Activated CD8-positive, alpha-beta memory T cell treated with anti-CD3 and anti-CD28 coated beads for 24 hours (primary cell): ENCODE data around the gene C1QL1.

ENCODE experiments used
- DNase-seq: peaks from one replicate; pipeline ENCODE4 v3.0.0-alpha.2; 2020

Gene C1QL1

DNA sequence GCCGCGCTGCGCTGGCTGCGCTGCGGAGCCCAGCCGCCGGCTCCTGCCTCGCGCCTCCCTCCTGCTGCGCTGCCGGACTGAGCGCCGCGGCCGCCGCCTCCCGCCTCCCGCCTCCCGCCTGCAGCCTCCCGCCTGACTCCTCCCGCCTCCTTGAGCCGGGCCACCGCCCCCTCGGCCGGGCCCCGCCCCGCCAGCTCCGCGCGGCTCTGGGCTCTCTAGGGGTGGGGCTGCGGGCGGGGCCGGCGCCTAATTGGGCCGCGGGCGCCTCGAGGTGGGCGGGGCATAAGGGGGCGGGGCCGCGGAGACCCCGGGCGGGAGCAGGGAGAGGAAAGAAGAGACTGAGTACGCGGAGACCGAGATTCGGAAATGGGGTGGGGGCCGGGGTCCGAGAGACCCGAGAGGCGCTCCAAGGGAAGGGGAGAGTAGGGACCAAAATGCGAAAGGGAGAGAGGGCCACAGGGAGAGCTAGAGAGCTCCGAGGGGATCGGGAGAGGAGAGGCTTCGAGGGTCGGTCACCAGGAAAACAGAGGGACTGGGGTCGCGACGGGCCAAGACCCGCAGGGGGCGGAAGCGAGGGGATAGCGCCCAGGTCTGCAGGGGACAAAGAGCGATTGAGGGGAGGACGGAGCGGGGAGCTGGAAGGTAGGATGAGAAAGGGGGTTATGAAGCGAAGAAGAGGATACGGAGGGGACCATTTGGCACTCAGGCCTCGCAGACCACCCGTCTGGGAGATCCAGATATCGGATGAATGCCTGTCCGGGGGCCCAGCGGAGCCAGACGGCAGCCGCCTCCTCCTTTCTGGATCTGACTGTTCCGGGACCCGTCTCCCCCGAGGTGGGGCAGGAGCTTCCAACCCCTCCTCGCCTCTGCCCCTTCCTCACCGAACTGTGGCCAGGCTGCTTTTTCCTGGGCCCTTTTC is at the start of gene C1QL1:
Gene C1QL1, minus strand, starts transcription at position 79 of the 919 bp plus-strand sequence. CDS start 255 bp downstream, outside the sequence.
- peak; percentile 95 for DNase-seq

DNA sequence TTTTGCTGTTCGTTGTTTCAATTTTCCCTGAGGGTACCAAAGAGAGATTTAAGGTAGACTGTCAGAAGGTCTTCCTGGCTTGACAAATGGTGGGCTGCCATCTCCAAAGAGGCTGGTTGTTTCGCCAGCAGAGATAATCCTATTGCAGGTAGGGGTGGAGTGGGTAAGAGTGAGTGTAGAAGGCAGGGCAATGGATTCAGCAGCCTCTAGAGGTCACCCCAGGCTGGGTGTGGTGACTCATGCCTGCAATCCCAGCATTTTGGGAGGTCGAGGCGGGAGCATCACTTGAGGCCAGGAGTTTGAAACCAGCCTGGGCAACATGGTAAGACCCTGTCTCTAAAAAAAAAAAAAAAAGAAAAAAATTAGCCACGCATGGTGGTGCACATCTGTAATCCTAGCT is 48.7 kb upstream of the C1QL1 start:
- DNase-seq = no peak

DNA sequence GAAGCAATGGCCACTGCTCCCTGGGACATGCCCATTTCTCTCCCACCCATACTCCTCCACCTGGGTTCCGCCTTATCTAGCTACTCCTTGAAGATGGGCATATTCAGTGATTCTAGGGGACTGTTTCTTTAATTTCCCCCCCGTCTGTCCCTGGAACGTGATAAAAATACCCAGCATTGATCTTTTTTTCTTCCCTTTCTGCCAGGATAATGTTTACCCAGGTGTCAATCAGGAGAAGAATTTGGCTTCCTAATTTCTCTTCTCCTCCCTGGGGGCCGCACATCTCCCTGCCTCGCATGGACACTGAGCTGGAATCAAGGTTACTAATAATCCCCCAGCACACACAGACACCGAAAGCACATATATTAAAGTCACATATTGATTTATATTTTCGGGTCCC is 48.1 kb upstream of the C1QL1 start:
- DNase-seq = no peak

DNA sequence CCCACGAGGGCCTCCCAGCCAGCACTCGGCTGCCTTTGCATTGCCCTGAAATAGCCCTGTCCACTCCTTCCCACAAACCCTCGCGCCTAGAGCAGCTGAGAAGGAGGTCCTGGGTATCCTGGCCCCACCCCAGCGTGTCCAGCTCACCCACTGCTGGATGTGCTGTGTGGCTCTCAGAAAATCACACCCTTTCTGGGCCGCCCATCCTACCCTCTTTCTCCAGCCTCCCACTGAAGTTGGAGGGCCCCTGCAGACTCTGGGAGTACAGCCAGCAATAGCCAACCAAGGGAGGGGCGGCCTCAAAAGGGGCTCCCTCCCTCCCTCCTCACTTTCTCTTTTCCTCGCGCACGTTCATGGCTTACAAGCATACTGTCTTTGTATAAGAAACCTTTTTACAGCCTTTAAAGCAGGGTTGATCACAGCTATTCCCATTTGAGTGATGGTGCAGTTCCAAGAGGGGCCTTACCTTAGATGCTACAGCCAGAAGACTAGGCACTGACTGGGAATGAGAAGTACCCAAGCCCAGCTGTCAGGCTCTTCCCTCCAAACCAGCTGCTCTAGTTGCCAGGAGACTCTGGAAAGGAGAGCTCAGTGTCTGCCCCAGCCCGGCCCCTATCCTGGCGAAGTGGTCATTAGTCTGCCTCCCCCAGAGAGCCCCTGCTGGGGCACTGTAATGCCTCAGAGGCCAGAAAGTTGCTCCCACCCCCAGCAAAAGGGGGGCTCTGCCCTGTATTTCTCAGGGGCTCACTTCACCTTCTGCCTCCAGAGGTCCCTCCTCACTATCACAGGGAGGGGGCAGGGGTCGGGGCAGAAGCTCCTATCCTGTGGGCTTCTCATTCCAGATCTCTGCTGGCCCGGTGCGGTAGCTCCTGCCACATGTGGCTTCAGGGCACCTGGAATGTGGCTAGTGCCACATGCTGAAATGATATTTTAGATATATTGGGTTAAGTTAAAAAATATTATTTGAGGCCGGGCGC is 45.2 kb upstream of the C1QL1 start:
- no peak for DNase-seq

DNA sequence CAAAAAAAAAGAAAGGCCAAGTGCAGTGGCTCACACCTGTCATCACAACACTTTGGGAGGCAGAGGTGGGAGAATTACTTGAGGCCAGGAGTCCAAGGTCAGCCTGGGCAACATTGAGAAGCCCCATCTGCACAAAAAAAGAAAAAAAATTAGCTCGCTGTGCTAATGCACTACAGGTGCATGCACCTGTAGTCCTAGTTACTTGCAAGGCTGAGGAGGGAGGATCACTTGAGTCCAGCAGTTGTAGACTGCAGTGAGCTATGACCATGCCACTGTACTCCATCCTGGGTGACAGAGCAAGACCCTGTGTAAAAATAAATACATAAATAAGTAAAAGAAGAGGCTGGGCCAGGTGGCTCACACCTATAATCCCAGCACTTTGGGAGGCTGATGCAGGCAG is 43.7 kb upstream of the C1QL1 start:
- DNase-seq = no peak

DNA sequence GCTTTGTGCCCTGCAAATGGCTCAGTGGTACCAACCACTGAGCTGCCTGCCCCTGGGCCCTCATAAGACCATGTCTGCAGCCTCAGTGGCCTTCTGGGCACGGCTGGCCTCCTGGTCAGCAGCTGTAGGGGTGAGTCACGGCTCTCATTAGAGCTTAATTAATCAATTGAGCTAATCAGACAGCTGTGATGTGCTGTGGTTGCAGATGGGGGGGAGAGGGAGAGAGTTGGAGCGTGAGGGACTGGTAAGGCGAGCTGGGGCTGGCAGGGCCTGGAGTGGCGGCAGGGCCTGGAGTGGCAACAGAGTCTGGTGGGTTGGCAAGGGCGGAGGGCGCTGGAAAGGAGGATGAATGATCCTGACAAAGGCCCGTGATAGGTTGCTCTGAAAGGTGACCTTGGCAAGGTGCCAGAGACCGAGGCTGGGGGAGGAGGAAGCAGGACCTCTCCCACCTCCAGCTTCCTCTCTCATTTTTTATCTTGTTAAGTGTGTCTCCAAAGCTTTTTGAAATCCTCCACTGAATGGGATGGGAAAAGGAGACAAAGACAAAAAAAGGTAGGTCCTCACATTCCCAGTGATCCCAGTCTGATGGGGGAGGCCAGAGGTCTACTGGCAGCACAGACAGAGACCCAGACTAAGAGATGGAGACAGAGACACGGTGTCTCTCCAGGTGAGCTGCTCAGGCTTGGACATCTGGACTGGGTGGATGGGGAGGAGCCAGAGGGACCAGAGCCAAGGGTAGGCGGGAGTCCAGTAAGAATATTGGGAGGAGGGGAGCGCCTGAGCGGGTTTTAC is 41.8 kb upstream of the C1QL1 start:
- no peak for DNase-seq

DNA sequence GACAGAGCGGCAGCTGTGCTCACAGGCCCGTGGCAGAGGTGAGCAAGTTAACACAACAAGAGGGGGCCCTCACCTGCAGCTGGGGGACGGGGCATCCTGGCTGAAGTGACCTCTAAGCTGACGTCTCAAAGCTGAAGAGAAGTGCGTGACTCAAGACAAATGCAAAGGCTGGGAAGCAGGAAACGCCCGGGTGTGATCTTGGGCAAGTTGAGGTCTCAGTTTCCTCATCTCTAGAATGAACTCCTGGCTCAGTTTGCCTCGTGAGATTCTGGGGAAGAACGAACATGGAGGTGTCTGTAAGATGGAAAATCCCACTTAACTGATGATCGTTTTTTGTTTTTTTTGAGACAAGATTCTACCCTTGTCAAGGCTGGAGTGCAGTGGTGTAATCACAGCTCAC is 40.1 kb upstream of the C1QL1 start:
- no peak for DNase-seq

DNA sequence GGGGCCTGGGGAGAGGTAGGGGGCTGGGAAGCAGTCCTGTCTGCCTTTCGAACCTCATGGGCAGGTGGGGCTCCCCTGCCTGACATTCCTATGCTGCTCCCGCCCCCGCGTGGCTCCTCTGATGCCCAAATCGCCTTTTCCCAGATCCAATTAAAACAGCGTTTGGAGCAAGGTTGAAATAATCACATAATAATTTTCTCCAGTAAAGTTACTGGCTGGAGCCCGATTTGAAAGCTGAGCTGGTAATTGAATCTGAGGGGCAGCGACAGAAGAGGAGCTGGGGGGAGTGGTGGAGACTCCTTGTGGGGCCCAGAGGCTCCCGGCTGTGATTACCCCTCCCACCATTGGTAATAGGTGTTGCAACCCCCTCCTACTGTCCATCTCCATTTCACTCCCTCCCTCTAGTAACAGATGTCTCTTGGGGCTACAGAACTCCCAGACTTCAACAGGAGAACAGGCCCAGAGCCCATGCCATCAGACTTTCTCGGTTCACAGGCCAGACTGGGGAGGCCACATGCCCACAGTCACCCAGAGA is 38.9 kb upstream of the C1QL1 start:
- DNase-seq = no peak

DNA sequence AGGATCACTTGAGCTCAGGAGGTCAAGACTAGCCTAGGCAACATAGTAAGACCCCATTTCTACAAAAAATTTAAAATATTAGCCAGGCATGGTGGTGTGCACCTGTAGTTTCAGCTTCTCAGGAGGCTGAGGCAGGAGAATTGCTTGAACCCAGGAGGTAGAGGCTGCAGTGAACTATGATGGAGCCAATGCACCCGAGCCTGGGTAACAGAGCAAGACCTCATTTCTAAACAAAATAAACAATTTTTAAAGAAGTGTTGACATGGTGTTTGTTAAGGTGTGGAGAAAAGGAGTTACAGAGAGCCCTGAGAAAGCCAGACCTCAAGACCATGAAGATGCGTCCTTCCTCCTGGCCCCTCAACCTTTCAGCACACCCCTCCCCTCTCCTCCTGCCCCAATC is 37.6 kb upstream of the C1QL1 start:
- DNase-seq = no peak

DNA sequence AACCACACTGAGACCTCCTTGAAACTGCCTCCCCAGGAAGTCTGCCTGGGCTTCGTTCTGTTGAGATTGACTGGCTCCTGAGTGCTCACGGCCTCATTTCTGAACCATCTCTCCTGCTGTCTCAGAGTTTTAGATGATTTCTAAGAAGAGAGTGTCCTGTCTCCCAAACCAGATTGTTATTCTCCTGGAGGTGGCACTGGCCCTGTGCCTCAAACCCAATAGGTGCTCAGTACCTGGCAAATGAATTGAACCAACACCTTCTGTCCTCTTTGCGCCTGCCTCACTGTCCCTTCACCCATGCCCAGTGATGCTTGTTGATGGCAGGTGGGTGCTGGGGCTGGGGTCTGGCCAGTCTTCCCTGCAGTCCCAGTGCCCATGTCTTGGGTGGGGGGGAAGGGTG is 36.3 kb upstream of the C1QL1 start:
- DNase-seq = no peak

DNA sequence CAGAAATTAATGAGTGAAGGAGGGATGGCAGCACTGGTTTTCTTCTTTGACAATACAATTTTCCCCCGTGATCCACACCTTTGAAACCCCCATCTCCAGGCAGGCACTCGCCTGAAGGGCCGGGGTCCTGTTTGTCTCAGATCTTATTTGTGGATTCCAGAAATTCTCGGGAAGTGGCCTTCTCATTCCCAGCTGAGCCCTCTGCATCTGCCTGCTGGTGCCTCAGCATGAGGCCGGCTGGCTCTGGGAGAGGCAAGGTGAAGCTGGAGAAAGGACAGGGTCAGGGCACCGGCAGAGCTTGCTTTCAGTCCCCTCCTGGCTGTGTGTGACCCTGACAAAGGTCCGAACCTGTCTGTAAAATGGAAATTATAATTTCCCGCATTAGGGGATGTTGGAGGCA is 35.8 kb upstream of the C1QL1 start:
- no peak for DNase-seq

DNA sequence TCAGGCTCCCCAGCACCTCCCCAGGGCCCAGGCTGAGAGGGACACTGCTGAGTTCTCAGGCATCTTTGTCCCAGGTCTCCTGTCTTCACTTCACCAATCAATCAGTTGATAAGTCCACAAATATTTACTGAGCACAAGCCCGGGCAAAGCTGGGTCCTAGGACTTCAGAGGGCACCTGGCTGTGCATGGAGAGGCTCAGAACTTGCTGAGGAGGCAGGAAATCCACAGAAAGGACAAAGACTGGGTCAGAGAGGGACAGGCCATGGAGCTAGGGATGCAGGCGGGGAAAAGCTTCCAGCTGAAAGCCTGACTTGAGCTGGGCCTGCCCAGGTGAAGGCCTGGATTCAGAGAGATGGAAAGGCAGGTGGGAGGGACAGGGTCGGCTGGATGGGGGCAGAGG is 33.2 kb upstream of the C1QL1 start:
- no peak for DNase-seq

DNA sequence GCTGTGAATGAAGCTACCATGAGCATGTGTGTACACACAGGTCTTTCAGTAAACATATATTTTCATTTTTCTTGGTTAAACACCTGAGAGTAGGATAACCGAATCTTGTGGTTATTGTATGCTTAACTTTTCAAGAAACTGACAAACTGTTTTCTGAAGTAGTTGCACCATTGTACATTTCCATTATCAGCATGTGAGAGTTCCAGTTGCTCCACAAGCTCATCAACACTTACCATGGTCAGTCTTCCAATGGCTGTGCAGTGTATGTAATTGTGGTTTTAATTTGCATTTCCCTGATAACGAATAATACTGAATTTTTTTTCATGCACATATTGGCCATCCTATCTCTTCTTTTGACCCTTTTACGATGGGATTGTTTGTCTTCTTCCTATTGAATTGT is 31.3 kb upstream of the C1QL1 start:
- no peak for DNase-seq

DNA sequence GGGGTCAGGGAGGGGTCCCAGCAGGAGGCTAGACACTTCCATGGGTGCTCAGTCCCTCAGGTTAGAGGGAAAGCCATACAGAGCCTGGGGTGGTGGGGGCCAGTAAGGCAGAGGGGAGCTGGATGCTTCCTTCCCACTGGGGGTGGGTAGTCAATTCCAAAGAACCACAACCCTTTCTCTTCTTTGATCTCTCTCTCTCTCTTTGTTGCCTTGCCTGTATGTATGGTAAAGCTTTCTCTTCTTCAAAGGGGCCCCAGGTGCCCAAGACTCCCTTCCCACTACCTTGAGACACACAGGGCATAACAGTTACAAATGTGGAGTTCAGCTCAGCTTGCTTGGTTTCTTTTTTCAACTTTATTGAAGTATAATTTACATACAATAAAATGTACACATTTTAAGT is 30.5 kb upstream of the C1QL1 start:
- no peak for DNase-seq

DNA sequence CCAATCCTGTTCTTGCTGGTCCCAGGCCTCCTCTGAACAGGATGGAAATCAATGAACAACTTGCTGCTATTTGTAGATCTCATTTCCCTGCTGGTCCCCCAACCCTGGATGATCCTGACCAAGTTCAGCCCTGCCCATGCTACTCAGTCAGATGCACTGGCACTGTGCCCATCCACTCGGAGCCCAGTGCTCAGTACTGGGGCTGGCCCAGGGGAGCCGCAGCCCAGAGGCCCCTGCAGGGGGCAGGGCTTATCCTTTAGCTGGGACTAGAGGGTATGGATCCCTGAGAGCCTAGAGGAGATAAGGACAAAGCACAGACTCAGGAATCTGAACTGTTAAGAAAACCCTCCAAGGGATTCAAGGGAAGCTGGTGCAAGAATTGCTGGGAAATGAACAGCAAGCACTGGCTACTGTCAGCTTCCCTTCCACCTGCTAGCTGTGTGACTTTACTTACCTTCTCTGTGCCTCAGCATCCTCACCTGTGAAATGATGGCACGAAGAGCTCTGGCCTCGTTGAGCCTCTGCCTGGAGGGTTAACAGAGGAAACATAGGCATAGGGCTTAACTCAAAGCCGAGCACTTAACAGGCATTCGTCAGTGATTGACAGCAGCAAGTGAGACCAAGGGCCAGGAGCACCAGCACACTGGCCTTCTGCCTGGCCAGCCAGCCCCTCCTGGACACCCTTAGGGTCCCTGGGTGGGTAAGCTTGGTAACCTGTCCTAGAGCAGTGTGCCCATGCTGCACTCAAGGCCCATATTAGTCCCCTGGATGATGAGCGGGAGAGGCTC is 29.8 kb upstream of the C1QL1 start:
- no peak for DNase-seq

DNA sequence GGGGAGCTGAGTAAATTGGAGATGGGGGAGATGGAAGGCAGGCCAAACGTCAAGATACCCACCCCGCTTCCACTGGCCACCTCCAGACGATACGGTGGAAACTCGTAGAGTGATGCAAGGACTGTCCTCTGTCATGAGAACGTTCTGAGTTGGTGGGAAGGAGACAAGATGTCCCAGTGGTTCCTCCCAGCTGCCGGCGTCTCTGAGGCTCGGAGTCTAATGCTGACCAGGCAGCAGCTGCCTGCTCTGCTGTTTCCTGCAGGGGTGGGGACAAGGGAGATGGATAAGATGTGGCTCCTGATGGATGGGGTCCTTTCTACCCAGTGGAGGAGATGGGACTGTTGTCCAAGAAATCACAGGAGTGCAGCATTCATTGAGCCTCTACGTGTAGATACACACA is 28.2 kb upstream of the C1QL1 start:
- DNase-seq = no peak

DNA sequence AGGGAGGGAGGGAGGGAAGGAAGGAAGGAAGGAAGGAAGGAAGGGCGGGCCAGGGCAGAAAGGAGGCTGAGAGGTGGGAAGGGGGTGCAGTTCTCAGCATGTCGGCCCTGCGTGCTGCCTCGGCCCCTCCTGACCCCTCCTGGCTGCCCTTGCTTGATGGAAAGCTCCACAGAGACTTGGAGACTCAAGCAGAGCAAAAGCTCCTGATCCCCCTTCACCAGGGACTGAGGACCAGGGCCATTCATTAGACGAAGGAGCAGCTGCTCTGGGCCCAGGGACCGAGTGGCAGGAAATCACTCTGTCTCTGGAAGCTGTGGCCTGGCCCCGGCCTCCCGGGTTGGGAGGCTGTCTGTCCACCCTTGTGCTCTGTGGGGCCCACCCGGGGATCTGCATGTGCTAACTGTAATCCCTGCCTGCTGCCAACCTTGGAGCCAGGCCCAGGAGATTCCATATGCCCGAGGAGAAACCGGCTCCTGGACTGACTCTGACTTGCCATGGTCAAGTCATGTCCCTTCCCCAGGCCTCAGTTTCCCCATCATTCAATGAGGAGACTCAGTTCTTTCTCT is 27.4 kb upstream of the C1QL1 start:
- no peak for DNase-seq

DNA sequence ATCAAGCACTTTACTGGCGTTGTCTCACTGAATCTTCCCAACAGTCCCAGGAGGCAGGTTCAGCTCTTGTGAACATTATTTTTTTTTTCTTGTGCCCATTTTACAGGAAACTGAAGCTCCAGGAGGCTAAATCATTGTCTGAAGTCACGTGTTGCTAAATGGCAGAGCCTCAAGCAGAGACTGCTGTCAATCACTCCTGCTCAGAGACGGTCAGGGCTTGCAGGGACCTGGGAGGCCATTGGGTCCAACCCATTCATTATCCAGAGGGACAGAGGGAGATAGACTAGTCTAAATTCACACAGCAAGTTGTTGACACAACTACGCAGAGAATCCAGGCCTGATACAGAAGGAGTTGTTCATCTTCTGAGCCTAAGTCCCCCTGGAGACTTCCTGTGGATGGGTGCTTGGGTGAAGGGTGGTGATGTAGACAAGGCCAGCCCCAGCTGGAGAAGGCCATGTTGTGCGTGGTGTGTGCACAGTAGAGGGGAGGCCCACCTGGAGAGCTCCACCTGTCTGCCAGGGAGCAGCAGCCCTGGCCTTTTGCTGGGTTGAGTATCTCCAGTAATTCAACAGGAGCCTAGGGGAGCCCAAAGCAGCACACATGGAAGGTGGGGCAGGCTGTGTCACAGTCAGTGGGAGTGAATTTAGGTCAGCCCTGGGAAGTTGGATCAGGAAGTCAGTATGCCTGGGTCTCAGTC is 24.3 kb upstream of the C1QL1 start:
- DNase-seq = no peak

DNA sequence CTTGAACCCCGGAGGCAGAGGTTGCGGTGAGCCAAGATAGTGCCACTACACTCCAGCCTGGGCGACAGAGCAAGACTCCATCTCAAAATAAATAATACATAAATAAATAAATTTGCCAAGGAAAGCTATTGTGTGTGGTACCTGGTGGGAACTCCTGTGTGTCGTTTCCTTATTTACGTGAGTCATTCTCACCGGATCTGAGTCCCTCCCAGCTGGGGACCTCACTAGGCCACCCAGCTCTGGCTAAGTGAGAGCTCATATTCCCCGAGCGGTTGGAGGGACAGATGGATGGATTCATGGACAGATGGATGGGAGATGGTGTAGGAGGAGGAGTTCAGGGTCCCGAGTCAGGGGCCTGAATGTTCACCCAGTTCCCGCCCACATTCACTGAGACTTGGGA is 22.9 kb upstream of the C1QL1 start:
- no peak for DNase-seq

DNA sequence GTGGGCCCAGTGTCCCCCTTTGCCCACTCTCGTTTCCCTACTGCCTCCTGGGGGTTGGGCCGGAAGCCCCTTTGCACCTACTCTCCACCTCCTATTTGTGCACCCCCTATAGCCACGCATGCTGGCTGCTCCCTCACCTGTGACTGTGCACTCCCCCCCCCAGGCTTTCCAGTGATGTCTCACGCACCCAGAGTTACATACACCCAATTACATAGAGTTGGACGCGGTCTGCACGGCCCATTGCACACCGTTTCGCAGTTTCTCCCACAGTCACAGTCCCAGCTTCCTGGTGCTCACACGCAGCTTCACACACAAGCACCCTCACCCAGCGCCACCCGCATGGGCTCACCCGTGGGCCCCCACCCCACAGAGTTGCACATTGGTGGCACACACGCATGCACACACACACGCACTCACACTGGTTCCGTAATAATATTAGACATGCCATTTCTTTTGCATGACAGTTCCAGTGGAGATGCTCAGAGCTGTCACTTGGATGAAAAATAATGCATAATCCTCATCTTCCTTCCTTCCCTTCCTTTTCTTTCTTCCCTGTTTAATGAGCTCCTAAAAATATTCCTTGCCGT is 21.5 kb upstream of the C1QL1 start:
- DNase-seq = no peak
